HEK293 (cell line): ENCODE results near the gene NADK.

ENCODE experiments used
- CTCF ChIA-PET: fragments of 350-600 bp; formaldehyde crosslinking; extraction: SDS; loops from one replicate; lab custom pipeline; 2021; ENCODE audit warnings: antibody characterized with exemption; lab: Yijun Ruan, JAX
- POLR2A ChIA-PET: fragments of 300-600 bp; formaldehyde crosslinking; extraction: SDS; loops from one replicate; lab custom pipeline; 2020; ENCODE audit warnings: antibody characterized with exemption, inconsistent platforms; lab: Yijun Ruan, JAX
- H3K27ac ChIP-seq: fragments of 200-500 bp; sonication (Bioruptor generic); 2 replicates; pipeline ENCODE4 v1.5.1; 2014; ENCODE audit warnings: low read depth, low read length, control low read depth, inconsistent platforms; ENCODE audit errors: extremely low read depth
- H3K36me3 ChIP-seq, 2 experiments: fragments of 200-500 bp in 1 of 2; sonication (Bioruptor generic) in 1 of 2; 1 replicate in 1 of 2; 2 replicates in 1 of 2; pipeline ENCODE4 v1.5.1; 2014 to 2017; ENCODE audit warnings: inconsistent platforms in 2 of 2, low read length in 2 of 2; ENCODE audit not compliant: control insufficient read depth in 2 of 2, insufficient read depth in 1 of 2
- H3K4me1 ChIP-seq: fragments of 200-500 bp; sonication (Bioruptor generic); 2 replicates; pipeline ENCODE4 v1.5.1; 2014; ENCODE audit warnings: mild to moderate bottlenecking, low read length, inconsistent platforms; ENCODE audit not compliant: control insufficient read depth, insufficient read depth
- H3K4me3 ChIP-seq: 2 replicates; pipeline ENCODE4 v1.5.1; 2011; ENCODE audit warnings: low read depth, mild to moderate bottlenecking, control low read depth, low read length, moderate library complexity
- H3K9me3 ChIP-seq: fragments of 200-500 bp; sonication (Bioruptor generic); 2 replicates; pipeline ENCODE4 v1.5.1; 2014; ENCODE audit warnings: low read depth, low read length, inconsistent platforms; ENCODE audit not compliant: control insufficient read depth, insufficient read depth
- GLI4 ChIP-seq: fragments of 450-650 bp; formaldehyde crosslinking; IDR thresholded peaks from 2 replicates; pipeline ENCODE4 v1.5.1; 2016; ENCODE audit warnings: missing biosample characterization, missing genetic modification characterization
- GLIS1 ChIP-seq: fragments of 450-650 bp; formaldehyde crosslinking; IDR thresholded peaks from 2 replicates; pipeline ENCODE4 v1.5.1; 2016; ENCODE audit warnings: missing biosample characterization, missing genetic modification characterization
- GLIS2 ChIP-seq: fragments of 450-650 bp; formaldehyde crosslinking; IDR thresholded peaks from 2 replicates; pipeline ENCODE4 v1.5.1; 2016; ENCODE audit warnings: missing biosample characterization, missing genetic modification characterization
- SETDB1 ChIP-seq: IDR thresholded peaks from one replicate; pipeline ENCODE4 v1.6.1; 2017; ENCODE audit warnings: mild to moderate bottlenecking, low read length, moderate library complexity, mixed read lengths; ENCODE audit not compliant: insufficient read length
- YY2 ChIP-seq: fragments of 450-650 bp; formaldehyde crosslinking; IDR thresholded peaks from 2 replicates; pipeline ENCODE4 v1.5.1; 2016; ENCODE audit warnings: missing biosample characterization, missing genetic modification characterization
- ZBTB17 ChIP-seq: fragments of 450-650 bp; formaldehyde crosslinking; IDR thresholded peaks from 2 replicates; pipeline ENCODE4 v1.5.1; 2016; ENCODE audit warnings: missing biosample characterization, missing genetic modification characterization
- ZBTB20 ChIP-seq: fragments of 450-650 bp; formaldehyde crosslinking; IDR thresholded peaks from 2 replicates; pipeline ENCODE4 v1.5.1; 2016; ENCODE audit warnings: missing biosample characterization, missing genetic modification characterization
- ZFHX2 ChIP-seq: fragments of 450-650 bp; formaldehyde crosslinking; conservative IDR thresholded peaks from 2 replicates; pipeline ENCODE4 v1.5.1; 2016; ENCODE audit warnings: missing biosample characterization, missing genetic modification characterization
- ZFP69B ChIP-seq: fragments of 450-650 bp; formaldehyde crosslinking; IDR thresholded peaks from 2 replicates; pipeline ENCODE4 v1.5.1; 2016; ENCODE audit warnings: missing biosample characterization, missing genetic modification characterization
- ZNF324 ChIP-seq: fragments of 450-650 bp; formaldehyde crosslinking; IDR thresholded peaks from 2 replicates; pipeline ENCODE4 v1.5.1; 2016; ENCODE audit warnings: missing biosample characterization, missing genetic modification characterization
- ZNF366 ChIP-seq: fragments of 450-650 bp; formaldehyde crosslinking; conservative IDR thresholded peaks from 2 replicates; pipeline ENCODE4 v1.5.1; 2016; ENCODE audit warnings: missing biosample characterization, missing genetic modification characterization
- ZNF37A ChIP-seq: fragments of 450-650 bp; IDR thresholded peaks from 2 replicates; pipeline ENCODE4 v1.5.1; 2018; ENCODE audit warnings: missing biosample characterization, missing genetic modification characterization
- ZNF404 ChIP-seq: fragments of 450-650 bp; formaldehyde crosslinking; IDR thresholded peaks from 2 replicates; pipeline ENCODE4 v1.5.1; 2017; ENCODE audit warnings: missing biosample characterization, missing genetic modification characterization
- ZNF423 ChIP-seq: fragments of 450-650 bp; formaldehyde crosslinking; IDR thresholded peaks from 2 replicates; pipeline ENCODE4 v1.5.1; 2016; ENCODE audit warnings: missing biosample characterization, missing genetic modification characterization
- ZNF514 ChIP-seq: fragments of 450-650 bp; formaldehyde crosslinking; IDR thresholded peaks from 2 replicates; pipeline ENCODE4 v1.5.1; 2016; ENCODE audit warnings: missing biosample characterization, missing genetic modification characterization
- ZNF548 ChIP-seq: fragments of 450-650 bp; formaldehyde crosslinking; IDR thresholded peaks from 2 replicates; pipeline ENCODE4 v1.5.1; 2016; ENCODE audit warnings: missing biosample characterization, missing genetic modification characterization
- ZNF600 ChIP-seq: fragments of 450-650 bp; formaldehyde crosslinking; IDR thresholded peaks from 2 replicates; pipeline ENCODE4 v1.5.1; 2016; ENCODE audit warnings: missing biosample characterization, missing genetic modification characterization
- ZNF629 ChIP-seq: fragments of 450-650 bp; formaldehyde crosslinking; IDR thresholded peaks from 2 replicates; pipeline ENCODE4 v1.5.1; 2017; ENCODE audit warnings: missing biosample characterization, missing genetic modification characterization
- ZNF768 ChIP-seq: fragments of 450-650 bp; formaldehyde crosslinking; IDR thresholded peaks from 2 replicates; pipeline ENCODE4 v1.5.1; 2018; ENCODE audit warnings: missing biosample characterization, mild to moderate bottlenecking, missing genetic modification characterization
- ZNF785 ChIP-seq: fragments of 450-650 bp; formaldehyde crosslinking; IDR thresholded peaks from 2 replicates; pipeline ENCODE4 v1.5.1; 2016; ENCODE audit warnings: missing biosample characterization, missing genetic modification characterization
- TF ChIP-seq, protein P1 (sequence below): fragments of 450-650 bp; formaldehyde crosslinking; IDR thresholded peaks from 2 replicates; pipeline ENCODE4 v1.5.1; 2016; ENCODE audit warnings: missing biosample characterization, missing genetic modification characterization

NADK gene

GRCh38 chr1:1782399-1783221 lies 4.3 kb upstream of the NADK start (continued):
- TF ChIP-seq ZNF629 (tag by site-specific recombination) (no peak), ZNF785 (no peak), ZNF768 (tag by site-specific recombination) (no peak), ZNF324 (tag by site-specific recombination) (no peak), ZNF37A (no peak), GLIS2 (tag by site-specific recombination) (peak; percentile 55; the same call in 1 of the 2 replicates), ZFP69B (tag by site-specific recombination) (no peak), ZNF366 (no peak), GLI4 (tag by site-specific recombination) (no peak), ZNF423 (tag by site-specific recombination) (no peak), YY2 (no peak)

GRCh38 chr1:1781526-1781903 lies 3.2 kb upstream of the NADK start:
- TF ChIP-seq, protein P1, sequence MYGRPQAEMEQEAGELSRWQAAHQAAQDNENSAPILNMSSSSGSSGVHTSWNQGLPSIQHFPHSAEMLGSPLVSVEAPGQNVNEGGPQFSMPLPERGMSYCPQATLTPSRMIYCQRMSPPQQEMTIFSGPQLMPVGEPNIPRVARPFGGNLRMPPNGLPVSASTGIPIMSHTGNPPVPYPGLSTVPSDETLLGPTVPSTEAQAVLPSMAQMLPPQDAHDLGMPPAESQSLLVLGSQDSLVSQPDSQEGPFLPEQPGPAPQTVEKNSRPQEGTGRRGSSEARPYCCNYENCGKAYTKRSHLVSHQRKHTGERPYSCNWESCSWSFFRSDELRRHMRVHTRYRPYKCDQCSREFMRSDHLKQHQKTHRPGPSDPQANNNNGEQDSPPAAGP (tag by site-specific recombination): no peak
- no peak for TF ChIP-seq ZNF514
- 0 out of 2 replicates have a peak, but pooled peaks have one; percentile 25 for TF ChIP-seq ZBTB17 (tag by site-specific recombination)
- TF ChIP-seq ZNF600 (tag by site-specific recombination): peak; percentile 97
- no peak for TF ChIP-seq GLIS1 (tag by site-specific recombination)
- peak; percentile 95 for TF ChIP-seq ZBTB20
- no peak for TF ChIP-seq SETDB1
- TF ChIP-seq ZFHX2 (tag by site-specific recombination): peak; percentile 33; the same call in 1 of the 2 replicates
- ChIA-PET POLR2A (interaction anchor here (0.7 kb wide), 1 partner anchor 94 kb away, joined by 3 read pairs; no protein-coding TSS in a partner anchor), CTCF (no interaction called here)
- Histone ChIP-seq H3K4me1 (no peaks in the 10 kb centered on the region), H3K4me3 (no peak overlapping the region), H3K9me3 (no peaks in the 10 kb centered on the region), H3K27ac (no peak overlapping the region), H3K36me3 (peaks cover 6 to 23% of the 10 kb centered on the region in 2 experiments; a peak in 2 of 3 replicates)

GRCh38 chr1:1780598-1781525 lies 2.6 kb upstream of the NADK start:
- peak; percentile 86 for TF ChIP-seq ZNF548 (tag by site-specific recombination)
- no peak for TF ChIP-seq ZNF404 (tag by site-specific recombination)
- TF ChIP-seq, all 188 proteins: peak for 1

More at GRCh38 chr1:1780598-1781525, 2.6 kb upstream of the NADK start:
- POLR2A ChIA-PET: no interaction called here
- H3K4me1 ChIP-seq: no peaks in the 10 kb centered on the region
- H3K4me3 ChIP-seq: no peak overlapping the region
- H3K36me3 ChIP-seq: peaks cover 0 to 21% of the 10 kb centered on the region in 2 experiments; a peak in 1 of 3 replicates
- H3K27ac ChIP-seq: no peak overlapping the region
- CTCF ChIA-PET: interaction anchor here (0.6 to 1.8 kb wide), 3 partner anchors 8 to 264 kb away, joined by 3 to 8 read pairs (median 3); no protein-coding TSS in a partner anchor
- H3K9me3 ChIP-seq: no peaks in the 10 kb centered on the region
